SH-SY5Y (cell line): ENCODE measurements around the gene BTLA.

Experiments used
- GATA2 ChIP-seq: IDR thresholded peaks from 2 replicates; pipeline ENCODE4 v1.6.1; 2011; ENCODE audit warnings: mild to moderate bottlenecking, low read depth, low read length
- GATA3 ChIP-seq: IDR thresholded peaks from 2 replicates; pipeline ENCODE4 v1.6.1; 2011; ENCODE audit warnings: low read depth, mild to moderate bottlenecking, low read length, moderate library complexity

- TF ChIP-seq GATA2 = no peak
- no peak for TF ChIP-seq GATA3
Measured at GRCh38 chr3:112512320-112512719, 13.0 kb upstream of the BTLA start.
